HG02973 (cell line): Measurements from ENCODE around the gene SEC24A.
A peak's percentile ranks its signal among the peaks of the same experiment; 100 is the strongest.
"Not testable (repeated sequence)": the region's sequence is repeated elsewhere in the genome, so short reads cannot be mapped to it uniquely, and the experiment has no call there.

Source experiments
- ATAC-seq: cut with Tn5 transposase; IDR thresholded peaks from one replicate; pipeline ENCODE4 v1.9.1; 2021; ENCODE audit warnings: moderate library complexity; ENCODE audit not compliant: unreplicated experiment

SEC24A gene

GRCh38 chr5:134649163-134649835 lies 714 bp downstream of the SEC24A start:
- peak; percentile 15 for ATAC-seq

DNA sequence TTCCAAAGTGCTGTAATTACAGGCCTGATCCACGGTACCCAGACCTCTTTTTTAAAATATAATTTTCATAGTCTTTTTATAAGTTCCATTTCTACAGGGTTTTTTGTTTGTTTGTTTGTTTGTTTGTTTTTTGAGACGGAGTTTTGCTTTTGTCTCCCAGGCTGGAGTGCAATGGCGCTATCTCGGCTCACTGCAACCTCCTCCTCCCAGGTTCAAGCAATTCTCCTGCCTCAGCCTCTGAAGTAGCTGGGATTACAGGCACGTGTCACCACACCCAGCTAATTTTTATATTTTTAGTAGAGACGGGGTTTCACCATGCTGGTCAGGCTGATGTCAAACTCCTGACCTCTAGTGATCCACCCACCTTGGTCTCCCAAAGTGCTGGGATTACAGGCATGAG lies 2.1 kb downstream of the SEC24A start:
- ATAC-seq, result not testable (repeated sequence)

- ATAC-seq, result no peak
These were observed 2.9 kb downstream of the SEC24A start for GRCh38 chr5:134651531-134651930.

DNA sequence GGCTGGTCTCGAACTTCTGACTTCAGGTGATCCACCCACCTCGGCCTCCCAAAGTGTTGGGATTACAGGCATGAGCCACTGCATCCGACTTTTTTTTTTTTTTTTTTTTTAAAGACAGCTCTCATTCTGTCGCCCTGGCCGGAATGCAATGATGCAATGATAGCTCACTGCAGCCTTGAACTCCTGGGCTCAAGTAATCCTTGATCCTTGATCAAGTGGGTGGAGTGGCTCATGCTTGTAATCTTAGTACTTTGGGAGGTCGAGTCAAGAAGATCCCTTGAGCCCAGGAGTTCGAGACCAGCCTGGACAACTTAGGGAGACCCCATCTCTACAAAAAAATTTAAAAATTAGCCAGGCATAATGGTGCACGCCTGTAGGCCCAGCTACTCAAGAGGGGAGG lies 8.1 kb downstream of the SEC24A start:
- no peak for ATAC-seq

DNA sequence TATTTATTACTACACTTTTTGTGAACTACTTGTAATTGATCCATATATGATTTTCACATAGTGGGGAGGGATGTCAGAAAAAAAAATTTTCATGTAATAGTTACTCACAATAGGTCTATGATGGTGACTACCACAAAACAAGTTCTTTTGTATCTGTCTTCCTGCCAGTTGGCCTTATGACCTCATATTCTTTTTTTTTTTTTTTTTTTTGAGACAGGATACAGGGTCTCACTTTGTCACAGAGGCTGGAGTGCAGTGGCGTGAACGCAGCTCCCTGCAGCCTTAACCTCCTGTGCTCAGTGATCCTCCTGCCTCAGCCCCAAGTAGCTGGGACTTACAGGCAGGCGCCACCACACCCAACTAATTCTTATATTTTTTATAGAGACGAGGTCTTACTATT lies 10.9 kb downstream of the SEC24A start:
- ATAC-seq, result no peak

DNA sequence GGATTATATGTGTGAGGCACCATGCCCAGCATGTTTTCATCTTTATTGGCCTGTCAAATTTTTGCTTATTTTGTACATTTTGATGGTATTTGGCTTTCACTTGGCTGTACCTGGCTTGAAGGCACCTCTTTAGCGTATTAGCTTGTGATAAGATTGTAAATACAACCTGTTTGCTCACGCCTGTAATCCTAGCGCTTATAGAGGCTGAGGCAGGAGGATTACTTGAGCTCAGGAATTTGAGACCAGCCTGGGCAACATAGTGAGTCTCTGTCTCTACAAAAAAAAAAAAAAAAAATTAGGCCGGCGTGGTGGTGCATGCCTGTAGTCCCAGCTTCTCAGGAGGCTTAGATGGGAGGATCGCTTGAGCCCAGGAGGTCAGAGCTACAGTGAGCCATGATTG lies 11.3 kb downstream of the SEC24A start:
- no peak for ATAC-seq

- no peak for ATAC-seq
These were observed 14.4 kb downstream of the SEC24A start for GRCh38 chr5:134662971-134663370.

- no peak for ATAC-seq
These were observed 15.9 kb downstream of the SEC24A start for GRCh38 chr5:134664448-134664847.

DNA sequence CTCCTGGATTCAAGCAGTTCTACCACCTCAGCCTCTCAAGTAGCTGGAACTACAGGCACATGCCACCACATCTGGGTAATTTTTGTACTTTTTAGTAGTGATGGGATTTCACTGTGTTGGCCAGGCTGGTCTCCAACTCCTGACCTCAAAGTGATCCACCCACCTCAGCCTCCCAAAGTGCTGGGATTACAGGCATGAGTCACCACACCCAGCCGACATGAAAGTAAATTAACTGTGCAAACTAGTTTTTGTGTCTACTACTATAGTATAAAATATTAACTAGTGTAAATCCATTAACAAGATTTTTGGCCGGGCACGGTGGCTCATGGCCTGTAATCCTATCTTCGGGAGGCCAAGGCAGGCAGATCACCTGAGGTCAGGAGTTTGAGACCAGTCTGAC lies 25.0 kb downstream of the SEC24A start:
- not testable (repeated sequence) for ATAC-seq

GRCh38 chr5:134677357-134677756 lies 28.8 kb downstream of the SEC24A start:
- not testable (repeated sequence) for ATAC-seq

- not testable (repeated sequence) for ATAC-seq
These were observed 41.6 kb downstream of the SEC24A start for GRCh38 chr5:134690144-134690543.

GRCh38 chr5:134692722-134693121 lies 44.1 kb downstream of the SEC24A start:
- ATAC-seq, result no peak

GRCh38 chr5:134708301-134708700 lies 59.7 kb downstream of the SEC24A start:
- ATAC-seq, result no peak

- ATAC-seq, result no peak
These were observed 65.5 kb downstream of the SEC24A start for GRCh38 chr5:134714120-134714519.

DNA sequence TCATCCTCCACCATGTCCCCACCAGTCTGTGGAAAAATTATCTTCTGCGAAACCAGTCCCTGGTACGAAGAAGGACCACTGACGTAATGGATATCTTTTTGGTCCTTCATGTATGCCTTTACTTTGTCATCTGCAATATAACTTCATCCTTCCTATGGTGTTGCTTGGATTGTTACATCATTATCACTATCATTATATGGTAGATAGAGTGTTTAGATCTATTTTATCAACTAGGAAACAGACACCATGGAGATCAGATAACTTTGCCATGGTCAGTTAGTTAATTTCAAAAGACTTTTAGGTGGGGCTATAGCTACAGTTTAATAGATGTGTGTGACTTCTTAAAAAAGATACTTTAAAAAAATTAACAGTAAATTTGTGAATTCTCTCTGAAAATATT lies 66.0 kb downstream of the SEC24A start:
- ATAC-seq, result no peak

DNA sequence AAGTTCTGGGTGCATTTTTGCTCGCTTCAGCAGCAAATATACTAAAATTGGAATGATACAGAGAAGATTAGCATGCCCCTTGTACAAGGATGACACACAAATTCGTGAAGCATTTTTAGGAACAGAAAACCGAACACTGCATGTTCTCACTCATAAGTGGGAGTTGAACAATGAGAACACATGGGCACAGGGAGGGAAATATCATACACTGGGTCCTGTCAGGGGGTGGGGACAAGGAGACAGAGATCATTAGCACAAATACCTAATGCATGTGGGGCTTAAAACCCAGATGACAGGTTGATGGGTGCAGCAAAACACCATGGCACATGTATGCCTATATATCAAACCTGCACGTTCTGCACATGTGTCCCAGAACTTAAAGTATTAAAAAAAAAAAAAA lies 66.9 kb downstream of the SEC24A start:
- ATAC-seq, result not testable (repeated sequence)

- ATAC-seq, result no peak
These were observed 76.3 kb downstream of the SEC24A start for GRCh38 chr5:134724872-134725271.

GRCh38 chr5:134732819-134733218 lies 84.2 kb downstream of the SEC24A start:
- no peak for ATAC-seq

- ATAC-seq, result no peak
These were observed 86.7 kb downstream of the SEC24A start for GRCh38 chr5:134735243-134735642.

DNA sequence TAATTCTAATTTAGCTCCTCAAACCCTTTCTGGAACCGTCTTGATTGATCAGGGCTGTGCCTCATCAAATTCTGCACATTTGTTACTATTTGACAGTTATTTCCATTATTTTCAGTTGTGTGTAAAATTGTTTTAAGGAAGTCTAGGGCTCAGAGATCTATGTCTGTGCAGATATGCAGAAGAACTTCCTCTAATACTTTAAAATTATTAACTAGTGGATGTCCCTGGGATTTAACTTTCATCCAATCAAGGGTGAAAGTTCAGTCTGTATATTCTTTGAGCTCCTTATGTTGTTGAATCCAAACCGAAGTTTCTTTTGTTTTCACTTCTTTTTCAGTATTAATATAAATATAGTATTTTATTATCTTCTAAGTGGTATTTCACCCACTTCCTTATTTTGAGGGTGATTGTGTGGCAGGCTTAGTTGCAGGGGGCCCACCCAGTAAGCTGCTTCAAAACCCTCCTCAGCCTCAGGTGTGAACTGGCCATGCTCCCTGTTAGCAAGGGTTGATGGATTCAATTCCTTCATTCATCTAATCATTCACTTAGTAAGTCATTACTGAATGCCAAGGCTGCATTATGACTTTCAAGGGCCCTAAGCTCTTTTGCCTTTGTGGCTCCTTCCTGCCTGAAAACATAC lies 87.7 kb downstream of the SEC24A start:
- ATAC-seq, result no peak

DNA sequence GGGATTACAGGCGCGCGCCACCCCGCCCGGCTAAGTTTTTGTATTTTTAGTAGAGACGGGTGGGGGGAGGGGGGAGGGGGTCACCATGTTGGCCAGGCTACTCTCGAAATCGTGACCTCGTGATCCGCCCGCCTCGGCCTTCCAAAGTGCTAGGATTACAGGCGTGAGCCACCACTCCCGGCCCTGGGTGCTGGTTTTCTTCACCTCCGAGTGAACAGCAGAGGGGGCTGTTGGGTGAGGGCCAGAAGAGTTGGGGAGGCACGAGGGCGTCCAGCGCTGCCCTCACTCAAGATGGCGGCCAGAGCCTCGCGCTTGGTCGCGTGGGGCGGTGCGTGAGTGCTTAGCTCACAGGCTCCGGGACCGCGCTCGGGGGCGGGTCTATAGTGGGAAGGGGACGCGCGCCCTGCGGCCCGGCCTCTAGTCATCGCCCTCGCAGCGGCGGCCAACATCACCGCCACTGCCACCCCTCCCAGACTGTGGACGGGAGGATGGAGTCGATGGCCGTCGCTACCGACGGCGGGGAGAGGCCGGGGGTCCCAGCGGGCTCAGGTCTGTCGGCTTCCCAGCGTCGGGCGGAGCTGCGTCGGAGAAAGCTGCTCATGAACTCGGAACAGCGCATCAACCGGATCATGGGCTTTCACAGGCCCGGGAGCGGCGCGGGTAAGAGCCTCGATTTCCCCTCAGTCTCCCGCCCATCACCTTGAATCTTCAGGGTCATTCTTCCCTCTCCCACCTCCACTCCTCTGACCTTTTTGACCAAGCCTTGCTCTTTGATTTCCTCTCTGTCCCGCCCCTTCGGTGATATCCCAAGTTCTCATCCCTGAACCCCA lies 89.8 kb downstream of the SEC24A start, which contains the start of gene CAMLG:
Gene CAMLG, plus strand, starts transcription at position 416 of the 830 bp plus-strand sequence. Its CDS starts 73 bp downstream, at position 489.
- peak; percentile 92 for ATAC-seq
